Mammary epithelial cell (primary cell): Measurements from ENCODE around the gene ZNF783.

ENCODE experiments used
- EZH2 ChIP-seq: IDR thresholded peaks from 2 replicates; pipeline ENCODE4 v1.6.1; 2012; ENCODE audit warnings: low read length, inconsistent platforms, borderline replicate concordance
- TF ChIP-seq, protein P1 (sequence below), 2 donors: IDR thresholded peaks in 1 of 2; conservative IDR thresholded peaks in 1 of 2; 2 replicates each; pipeline ENCODE4 v1.5.1; 2011 to 2012; ENCODE audit warnings: inconsistent platforms in 2 of 2, low read length in 2 of 2, mild to moderate bottlenecking in 2 of 2, control low read depth in 1 of 2, low read depth in 1 of 2; ENCODE audit not compliant: insufficient read depth in 1 of 2; ENCODE audit errors: extremely low read depth in 1 of 2

DNA sequence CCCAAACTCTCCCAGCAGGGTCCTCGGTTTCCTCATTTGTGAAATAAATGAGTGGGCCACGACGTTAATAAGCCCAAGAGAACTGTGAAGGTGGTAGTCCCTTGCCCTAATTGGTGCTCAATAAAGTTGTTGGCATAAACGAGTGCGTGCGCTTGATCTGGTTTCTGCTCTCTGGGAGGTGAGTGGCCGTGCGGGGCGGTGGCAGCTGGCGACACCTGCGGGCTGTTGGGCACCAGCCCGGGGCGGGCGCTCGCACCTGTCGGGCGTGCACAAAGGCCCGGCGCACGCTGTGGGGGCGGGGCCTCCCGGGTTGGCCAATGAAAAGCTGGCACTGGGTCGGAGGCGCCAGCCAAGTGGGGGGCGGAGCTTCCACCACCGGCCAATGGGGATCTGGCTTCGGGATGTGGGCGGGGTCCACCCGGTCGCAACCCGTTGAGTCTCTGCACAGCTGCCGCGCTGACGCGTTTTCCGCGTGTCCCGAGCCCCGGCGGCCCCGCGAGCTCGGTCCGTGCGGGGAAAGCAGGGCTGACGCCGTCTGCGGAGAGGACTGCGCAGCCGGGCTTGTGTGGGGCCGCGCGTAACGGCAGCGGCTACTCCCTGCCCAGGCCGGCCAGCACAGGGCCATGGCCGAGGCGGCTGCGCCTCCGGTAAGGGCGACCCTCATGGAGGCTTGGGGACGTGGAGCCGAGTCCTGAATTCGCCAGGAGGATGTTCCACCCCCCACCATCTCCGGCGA is 23.0 kb downstream of the ZNF783 start:
- TF ChIP-seq, protein P1, sequence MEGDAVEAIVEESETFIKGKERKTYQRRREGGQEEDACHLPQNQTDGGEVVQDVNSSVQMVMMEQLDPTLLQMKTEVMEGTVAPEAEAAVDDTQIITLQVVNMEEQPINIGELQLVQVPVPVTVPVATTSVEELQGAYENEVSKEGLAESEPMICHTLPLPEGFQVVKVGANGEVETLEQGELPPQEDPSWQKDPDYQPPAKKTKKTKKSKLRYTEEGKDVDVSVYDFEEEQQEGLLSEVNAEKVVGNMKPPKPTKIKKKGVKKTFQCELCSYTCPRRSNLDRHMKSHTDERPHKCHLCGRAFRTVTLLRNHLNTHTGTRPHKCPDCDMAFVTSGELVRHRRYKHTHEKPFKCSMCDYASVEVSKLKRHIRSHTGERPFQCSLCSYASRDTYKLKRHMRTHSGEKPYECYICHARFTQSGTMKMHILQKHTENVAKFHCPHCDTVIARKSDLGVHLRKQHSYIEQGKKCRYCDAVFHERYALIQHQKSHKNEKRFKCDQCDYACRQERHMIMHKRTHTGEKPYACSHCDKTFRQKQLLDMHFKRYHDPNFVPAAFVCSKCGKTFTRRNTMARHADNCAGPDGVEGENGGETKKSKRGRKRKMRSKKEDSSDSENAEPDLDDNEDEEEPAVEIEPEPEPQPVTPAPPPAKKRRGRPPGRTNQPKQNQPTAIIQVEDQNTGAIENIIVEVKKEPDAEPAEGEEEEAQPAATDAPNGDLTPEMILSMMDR (conservative IDR thresholded peaks at IDR 0.05 in 1 of 2, IDR thresholded peaks at IDR 0.05 in 1 of 2; ENCODE audit: extremely low read depth in 1 of 2, insufficient read depth in 1 of 2, low read depth in 1 of 2, low read length in 2 of 2), result no peak
- no peak for TF ChIP-seq EZH2
